ENCODE measurements around the gene CTRB2.
"Not testable (repeated sequence)": the region's sequence is repeated elsewhere in the genome, so short reads cannot be mapped to it uniquely, and the experiment has no call there.

Gene CTRB2

DNA sequence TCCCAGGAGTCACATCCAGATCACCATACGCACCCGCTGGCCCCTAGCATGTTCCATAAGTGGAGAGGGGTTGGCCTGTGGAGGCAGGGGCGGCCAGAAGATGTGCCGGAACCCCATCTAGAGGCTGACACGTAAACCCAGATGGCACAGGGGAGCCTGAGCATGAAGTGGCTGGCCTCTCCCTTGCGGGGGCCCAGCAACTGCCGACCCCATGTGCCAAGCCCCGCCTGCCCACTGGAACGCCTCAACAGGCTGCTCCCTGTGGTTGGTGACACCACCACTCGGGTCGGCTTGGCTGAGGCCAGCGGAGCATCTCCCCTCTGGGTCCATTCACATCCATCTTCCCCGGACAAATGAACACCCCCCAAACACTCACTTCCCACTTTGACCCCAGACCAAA, 35.0 kb upstream of the CTRB2 start:
- no peak for DNase-seq

DNA sequence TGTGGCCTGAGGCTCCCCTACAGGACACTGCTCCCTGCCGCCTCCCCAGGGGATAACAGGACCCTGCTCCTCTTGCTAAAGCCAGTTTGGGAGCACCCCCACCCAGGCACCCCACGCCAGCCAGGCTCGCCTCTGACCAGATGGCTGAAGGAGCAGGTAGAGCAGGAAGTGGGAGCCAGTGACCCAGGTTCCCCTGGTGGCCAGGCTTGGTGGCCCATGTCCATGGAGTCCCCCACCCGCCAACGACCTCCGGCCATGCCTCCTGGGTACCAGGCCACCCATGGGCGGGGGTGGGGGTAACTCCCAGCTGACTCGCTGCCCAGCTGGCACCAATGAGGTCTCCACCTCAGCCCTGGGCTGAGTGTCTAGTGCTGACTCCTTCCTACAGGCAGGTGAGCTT, 34.5 kb upstream of the CTRB2 start:
- DNase-seq: no peak

DNA sequence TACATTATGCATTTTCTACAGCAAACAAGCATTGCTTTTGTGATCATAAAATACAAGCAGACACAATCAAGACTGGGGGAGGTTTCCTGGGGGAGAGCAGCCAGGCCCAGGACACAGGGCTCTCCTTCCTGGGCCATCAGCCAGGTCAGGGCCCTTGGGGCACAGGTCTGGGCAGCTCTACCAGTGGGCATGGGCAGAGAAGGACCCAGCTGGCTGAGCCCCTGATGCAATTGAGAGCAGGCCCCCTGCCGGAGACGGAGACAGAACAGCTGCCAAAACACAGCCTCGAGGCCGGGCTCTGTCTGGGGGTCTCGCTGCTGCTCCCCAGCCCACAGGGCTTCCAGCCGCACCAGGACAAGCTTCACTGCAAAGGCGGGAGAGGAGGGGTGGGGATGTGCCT, 33.7 kb upstream of the CTRB2 start:
- not testable (repeated sequence) for DNase-seq

GRCh38 chr16:75239542-75240122, 32.7 kb upstream of the CTRB2 start:
- no peak for DNase-seq

- no peak for DNase-seq
These were observed 32.0 kb upstream of the CTRB2 start for GRCh38 chr16:75238853-75239541.

- no peak for DNase-seq
These were observed 31.3 kb upstream of the CTRB2 start for GRCh38 chr16:75238132-75238852.

GRCh38 chr16:75237398-75238131, 30.6 kb upstream of the CTRB2 start:
- no peak for DNase-seq

DNA sequence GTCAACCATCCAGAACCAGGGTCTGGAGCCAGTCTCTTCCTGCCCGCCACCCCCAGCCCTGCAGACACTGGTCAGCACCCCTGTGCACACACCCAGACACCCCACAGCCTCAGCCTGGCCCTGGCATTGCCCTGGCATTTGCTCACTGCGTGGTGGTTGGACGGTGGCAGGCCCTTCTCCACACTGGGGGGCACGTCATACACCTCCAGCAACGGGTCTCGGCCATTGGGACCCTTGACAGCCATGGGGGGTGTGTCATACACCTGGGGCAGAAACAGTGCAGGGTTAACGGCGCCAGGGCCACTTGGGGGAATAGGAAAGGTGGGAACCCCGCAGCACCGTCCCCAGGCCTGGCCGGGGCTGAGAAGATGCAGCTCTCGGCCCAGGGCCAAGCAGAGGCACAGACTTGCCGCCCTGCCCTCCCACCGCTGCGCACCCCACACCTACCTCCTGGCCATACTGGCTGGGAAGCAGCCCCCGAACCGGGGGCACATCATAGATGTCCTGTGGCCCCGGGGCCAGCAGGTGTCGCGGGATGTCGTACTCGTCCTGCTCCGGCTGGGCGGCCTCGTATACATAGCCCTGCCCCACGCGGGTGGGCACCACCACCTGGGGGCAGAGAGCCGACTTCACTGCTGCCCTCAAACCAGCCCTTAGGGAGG, 29.9 kb upstream of the CTRB2 start:
- no peak for DNase-seq

- DNase-seq: no peak
These were observed 29.3 kb upstream of the CTRB2 start for GRCh38 chr16:75236232-75236631.

GRCh38 chr16:75235721-75236193, 28.8 kb upstream of the CTRB2 start:
- DNase-seq: no peak

DNA sequence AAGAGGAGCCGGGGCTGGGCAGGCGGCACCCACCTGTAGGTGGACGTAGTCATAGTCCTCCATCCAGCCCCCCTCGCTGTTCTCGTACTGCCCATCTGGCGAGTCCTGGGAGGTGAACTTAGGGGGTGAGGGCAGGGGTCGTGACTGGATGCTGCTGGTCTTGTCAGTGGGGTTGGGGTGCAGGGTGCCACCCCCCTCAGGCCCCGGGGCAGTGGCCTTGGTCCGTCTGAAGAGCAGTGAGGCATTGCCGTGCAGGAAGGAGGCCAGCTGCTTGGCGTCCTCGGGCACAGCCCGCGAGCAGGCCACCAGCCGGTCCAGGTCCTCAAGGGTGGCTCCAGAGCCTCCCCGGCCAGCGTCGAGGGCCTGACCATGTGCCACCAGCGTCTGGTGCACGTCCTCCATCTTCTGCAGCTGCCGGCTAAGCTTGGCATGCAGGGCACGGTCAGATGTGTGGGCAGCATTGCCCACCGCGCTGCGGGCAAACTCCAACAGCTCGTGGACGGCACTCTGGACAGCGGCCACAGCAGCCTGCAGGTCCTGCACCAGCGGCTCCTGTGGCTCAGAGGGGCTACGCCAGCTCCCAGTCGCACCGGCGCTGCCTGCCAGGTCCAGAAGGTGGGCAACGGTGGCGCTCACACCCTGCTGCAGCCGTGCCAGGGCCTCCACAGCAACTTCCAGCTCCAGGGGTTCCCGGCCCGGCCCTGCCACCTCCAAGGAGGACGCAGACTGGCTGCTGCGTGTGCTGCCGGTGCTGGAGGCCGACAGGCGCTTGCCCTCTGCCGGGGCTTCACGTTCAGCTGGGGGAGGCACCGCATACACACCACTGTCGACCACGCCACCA, 28.1 kb upstream of the CTRB2 start:
- no peak for DNase-seq

GRCh38 chr16:75233611-75233938, 26.6 kb upstream of the CTRB2 start:
- DNase-seq: no peak

- no peak for DNase-seq
These were observed 24.6 kb upstream of the CTRB2 start for GRCh38 chr16:75231570-75231969.

DNA sequence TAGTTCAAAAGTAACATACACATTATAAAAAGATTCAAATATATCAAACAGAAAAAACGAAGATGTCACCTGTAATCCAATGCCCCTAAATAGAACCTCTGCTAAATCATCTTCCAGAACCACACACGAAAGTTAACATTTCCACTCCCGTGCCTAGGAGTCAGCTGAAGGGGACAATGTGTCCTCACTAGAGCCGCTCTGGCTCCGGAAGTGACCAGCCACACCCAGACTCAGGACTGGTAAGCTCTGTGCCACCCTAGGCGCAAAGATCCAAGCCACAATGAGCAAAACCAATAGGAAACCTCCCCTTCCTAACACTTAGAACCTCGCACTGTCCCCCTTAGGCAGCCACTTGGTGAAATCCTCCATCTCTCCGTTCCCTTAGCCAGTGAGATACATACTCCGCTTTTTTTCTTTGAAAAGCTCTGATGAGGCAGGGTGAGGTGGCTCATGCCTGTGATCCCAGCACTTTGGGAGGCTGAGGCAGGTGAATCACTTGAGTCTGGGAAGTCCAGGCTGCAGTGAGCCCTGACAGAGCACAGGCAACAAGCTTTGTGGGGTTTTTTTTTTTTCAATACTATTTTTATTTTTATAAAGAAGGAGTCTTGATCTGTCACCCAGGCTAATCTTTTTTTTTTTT, 23.6 kb upstream of the CTRB2 start:
- no peak for DNase-seq

- DNase-seq: no peak
These were observed 22.4 kb upstream of the CTRB2 start for GRCh38 chr16:75229172-75230031.

GRCh38 chr16:75228143-75228976, 21.4 kb upstream of the CTRB2 start:
- DNase-seq: no peak

DNA sequence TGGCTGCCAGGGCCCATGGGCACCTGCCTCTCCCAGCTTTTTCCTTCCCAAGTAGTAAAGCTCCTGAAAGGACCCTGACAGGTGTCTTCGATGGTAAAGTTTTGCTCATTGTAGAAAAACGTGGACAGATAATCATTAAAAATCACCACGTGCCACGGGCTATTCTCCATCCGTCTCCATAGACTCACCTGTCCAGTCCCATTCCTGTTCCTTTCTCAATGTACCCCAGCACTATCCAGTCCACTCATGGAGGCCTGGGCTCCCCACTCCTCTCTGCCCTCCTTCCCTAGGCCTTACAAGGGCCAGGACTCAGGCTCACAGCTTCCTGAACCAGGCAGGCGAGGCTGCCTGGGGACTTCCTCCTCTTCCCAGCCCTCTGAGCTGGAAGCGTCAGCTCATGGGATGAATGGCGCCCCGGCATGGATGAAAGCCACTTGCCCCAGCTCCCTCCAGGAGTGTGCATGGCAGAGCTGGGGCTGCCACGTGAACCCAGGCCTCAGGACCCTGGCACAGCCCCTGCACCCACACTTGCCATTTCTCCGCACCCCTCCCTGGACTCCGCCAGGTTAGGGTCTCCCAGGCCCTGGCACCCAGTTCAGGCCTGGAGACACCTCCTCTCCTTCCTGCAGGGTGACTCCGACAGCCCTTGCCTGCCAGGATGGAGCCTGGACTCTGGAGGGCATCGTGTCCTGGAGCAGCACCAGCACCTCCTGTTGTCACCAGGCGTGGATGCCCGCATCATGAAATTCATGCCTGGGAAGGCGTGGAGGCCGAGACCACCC, 20.6 kb upstream of the CTRB2 start:
- DNase-seq: no peak

DNA sequence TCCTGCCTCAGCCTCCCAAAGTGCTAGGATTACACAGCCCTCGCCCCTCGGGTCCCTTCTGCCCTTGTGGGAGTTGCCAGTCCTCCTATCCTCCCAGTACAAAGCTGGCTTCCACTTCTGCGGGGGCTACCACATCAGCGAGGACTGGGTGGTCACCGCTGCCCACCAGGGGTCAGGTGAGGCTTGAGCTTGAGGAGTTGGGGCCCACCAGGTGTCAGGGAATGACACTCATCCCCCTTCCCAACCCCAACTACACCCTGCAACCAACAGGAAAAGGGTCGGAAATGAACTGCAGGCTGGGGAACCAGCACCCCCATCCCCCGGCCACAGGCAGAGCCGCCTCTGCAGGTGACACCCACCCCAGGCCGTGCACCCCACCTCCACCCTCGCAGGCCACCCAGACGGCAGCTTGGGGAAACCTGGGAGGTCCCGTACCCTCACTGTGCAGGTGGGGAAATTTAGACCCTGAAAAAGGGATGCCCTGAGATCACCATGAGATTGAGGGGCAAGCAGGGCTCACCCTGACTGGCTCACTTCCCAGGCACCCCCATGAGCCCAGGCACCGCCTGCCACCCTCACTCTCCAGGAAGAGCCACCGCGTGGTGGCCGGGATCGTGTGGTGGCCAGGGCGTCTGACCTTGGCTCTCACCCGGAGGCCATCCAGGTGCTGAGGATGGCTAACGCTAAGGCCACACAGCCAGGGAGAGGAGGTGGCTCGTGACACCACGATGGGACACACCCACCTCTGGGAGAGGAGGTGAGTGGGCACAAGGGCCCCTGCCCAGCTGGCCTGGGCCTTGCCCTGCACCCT, 19.8 kb upstream of the CTRB2 start:
- DNase-seq: no peak
